Measurements from ENCODE around the gene EIF4G1. TPM values are rescaled to one million over a fixed set of nuclear protein-coding genes. Genes with fewer than 3 reads are reported as not detected.

Gene EIF4G1
- total and polyA plus RNA-seq, 4 donors = 72.8 to 285 (median 187) TPM

DNA sequence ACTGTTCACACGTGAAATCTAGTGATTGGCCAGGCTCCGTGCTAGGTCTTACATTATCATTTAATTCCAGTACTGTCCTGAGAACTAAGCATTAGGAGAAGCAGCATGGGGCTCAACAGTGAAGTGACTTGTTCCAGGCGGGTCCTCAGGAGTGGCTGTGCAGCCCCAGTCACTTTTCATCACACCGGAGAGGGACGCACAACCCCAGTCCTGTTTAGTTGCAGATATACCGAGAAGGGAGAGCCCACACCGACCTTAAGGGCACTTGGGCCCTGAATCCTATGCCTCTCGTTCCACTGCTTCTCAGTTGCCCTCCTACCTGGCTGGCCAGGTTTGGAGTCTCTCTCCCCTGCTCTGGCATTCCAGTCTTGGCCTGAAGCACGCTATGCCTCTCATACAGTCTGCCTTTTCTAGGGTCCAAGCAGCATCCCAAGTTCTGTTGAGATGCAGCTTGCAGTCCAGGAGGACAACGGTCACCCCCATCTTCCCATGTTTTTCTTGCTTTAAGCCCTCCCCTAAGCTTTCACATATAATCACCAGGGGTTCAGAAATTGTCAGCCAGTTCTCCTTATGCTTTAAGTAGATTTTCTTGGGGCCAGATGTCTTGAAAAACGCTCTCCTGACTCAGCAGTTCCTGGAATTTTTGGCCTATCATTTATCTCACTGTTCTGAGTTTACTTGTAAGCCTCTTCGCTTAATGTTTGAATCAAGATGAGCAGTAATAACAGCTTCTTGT is 33.1 kb downstream of the EIF4G1 start:
- no peaks in the 10 kb centered on the region for H3K4me1 ChIP-seq (ENCODE audit: control insufficient read depth in 1 of 2, insufficient read depth in 2 of 2, low read length in 2 of 2)

DNA sequence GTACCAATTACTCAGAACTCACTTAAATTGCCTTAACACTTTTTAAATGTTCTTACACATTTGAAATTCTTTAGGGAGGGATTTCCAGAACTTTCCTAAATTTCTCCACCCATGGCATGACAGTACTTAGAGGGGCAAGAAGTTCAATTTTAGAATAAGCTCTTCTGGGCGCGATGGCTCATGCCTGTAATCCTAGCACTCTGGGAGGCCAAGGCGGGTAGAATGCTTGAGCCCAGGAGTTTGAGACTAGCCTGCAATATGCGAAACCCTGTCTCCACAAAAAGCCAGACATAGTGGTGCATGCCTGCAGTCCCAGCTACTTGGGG is 33.6 kb downstream of the EIF4G1 start:
- Histone ChIP-seq H3K36me3 (ENCODE audit: control insufficient read depth in 1 of 2, insufficient read depth in 2 of 2, low read length in 1 of 2) (peaks cover 0 to 6% of the 10 kb centered on the region in 2 donors), H3K27me3 (ENCODE audit: control insufficient read depth in 1 of 2, insufficient read depth in 2 of 2, low read length in 1 of 2) (no peaks in the 10 kb centered on the region), H3K4me1 (ENCODE audit: control insufficient read depth in 1 of 2, insufficient read depth in 2 of 2, low read length in 2 of 2) (no peaks in the 10 kb centered on the region), H3K4me3 (ENCODE audit: low read length in 2 of 2) (no peak overlapping the region), H3K27ac (ENCODE audit: low read depth in 1 of 2, low read length in 2 of 2) (no peak overlapping the region), H3K9me3 (ENCODE audit: control insufficient read depth, low read length) (no peaks in the 10 kb centered on the region)
- ATAC-seq (ENCODE audit: low FRiP score) = no peak
- intact Hi-C loops (cut with DNase I) = no loop called here
- no peak for DNase-seq
- WGBS, 2 donors = 77 to 79% methylated on average over 4 of the region's 4 CpGs

More for the DNA sequence above, 33.1 kb downstream of the EIF4G1 start:
- no peak overlapping the region for H3K27ac ChIP-seq (ENCODE audit: low read depth in 1 of 2, low read length in 2 of 2)
- WGBS, 2 donors = 56 to 66% methylated on average over 12 of the region's 12 CpGs
- H3K27me3 ChIP-seq (ENCODE audit: control insufficient read depth in 1 of 2, insufficient read depth in 2 of 2, low read length in 1 of 2) = no peaks in the 10 kb centered on the region
- DNase-seq (no peak), ATAC-seq (ENCODE audit: low FRiP score) (no peak)
- H3K9me3 ChIP-seq (ENCODE audit: control insufficient read depth, low read length) = no peaks in the 10 kb centered on the region
- peaks cover 0 to 6% of the 10 kb centered on the region in 2 donors for H3K36me3 ChIP-seq (ENCODE audit: control insufficient read depth in 1 of 2, insufficient read depth in 2 of 2, low read length in 1 of 2)
- intact Hi-C loops (cut with DNase I) = no loop called here
- H3K4me3 ChIP-seq (ENCODE audit: low read length in 2 of 2) = no peak overlapping the region

DNA sequence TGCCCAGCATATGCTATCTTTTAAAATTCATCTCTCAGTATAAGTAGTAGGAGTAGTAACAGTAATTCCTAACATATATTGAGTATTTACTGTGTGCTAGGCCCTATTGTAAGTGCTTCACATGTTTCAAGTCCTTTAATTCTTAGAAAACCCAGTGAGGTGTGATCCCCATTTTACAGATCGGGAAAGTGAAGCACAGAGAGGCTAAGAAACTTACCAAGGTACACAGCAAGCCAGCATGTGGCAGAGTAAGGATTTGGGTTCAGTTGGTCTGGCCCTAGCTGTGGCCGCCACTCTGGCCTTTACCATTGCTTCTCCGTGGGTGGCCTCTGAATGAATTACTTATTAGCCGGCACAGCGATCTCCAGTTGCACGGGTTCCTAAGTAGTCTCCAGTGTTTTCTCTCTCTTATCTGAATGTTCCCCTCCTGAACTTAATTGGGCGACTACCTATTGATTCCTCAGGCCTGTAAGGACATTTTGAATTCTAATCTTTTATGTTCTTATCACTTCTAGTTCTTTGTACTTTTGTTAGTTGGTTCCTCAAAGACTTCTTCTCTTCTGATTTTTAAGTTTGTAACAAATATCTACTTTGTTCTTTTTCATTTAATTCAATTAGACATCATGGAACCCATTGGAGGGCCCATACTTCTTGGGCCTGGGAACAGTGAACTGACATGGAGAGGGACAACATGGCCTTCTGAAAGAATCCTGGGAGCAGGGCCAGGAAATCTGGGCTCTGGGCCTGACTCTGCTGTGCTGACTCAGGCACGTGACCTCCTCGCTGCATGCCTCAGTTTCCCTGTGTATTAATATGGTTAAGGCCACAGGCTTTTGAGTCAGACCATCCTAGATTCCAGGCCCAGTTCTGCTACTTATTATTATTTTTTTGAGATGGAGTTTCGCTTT is 35.4 kb downstream of the EIF4G1 start:
- DNase-seq (no peak), ATAC-seq (ENCODE audit: low FRiP score) (no peak)
- Histone ChIP-seq H3K4me3 (ENCODE audit: low read length in 2 of 2) (no peak overlapping the region), H3K36me3 (ENCODE audit: control insufficient read depth in 1 of 2, insufficient read depth in 2 of 2, low read length in 1 of 2) (peaks cover 0 to 2% of the 10 kb centered on the region in 2 donors), H3K27ac (ENCODE audit: low read depth in 1 of 2, low read length in 2 of 2) (no peak overlapping the region), H3K9me3 (ENCODE audit: control insufficient read depth, low read length) (no peaks in the 10 kb centered on the region), H3K27me3 (ENCODE audit: control insufficient read depth in 1 of 2, insufficient read depth in 2 of 2, low read length in 1 of 2) (no peaks in the 10 kb centered on the region), H3K4me1 (ENCODE audit: control insufficient read depth in 1 of 2, insufficient read depth in 2 of 2, low read length in 2 of 2) (no peaks in the 10 kb centered on the region)
- intact Hi-C loops (cut with DNase I) = no loop called here
- WGBS, 2 donors = 82 to 85% methylated on average over 10 of the region's 10 CpGs

DNA sequence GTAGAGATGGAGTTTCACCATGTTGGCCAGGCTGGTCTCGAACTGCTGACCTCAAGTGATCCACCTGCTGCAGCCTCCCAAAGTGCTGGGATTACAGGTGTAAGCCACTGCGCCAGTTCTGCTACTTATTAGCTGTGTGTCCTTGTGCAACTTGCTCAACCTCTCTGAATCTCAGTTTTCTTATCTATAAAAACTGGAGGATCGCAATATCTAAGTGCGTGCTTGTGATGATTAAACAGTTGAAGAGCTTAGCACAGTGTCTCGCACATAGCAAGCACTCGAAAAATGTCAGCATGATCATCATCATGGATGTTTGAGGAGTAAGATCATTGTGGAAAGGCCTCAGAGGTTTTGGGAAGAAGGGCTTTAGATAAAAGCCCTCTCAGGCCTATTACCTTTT is 36.2 kb downstream of the EIF4G1 start:
- no peaks in the 10 kb centered on the region for H3K4me1 ChIP-seq (ENCODE audit: control insufficient read depth in 1 of 2, insufficient read depth in 2 of 2, low read length in 2 of 2)
- no peak overlapping the region for H3K4me3 ChIP-seq (ENCODE audit: low read length in 2 of 2)
- no peaks in the 10 kb centered on the region for H3K9me3 ChIP-seq (ENCODE audit: control insufficient read depth, low read length)
- DNase-seq (no peak), ATAC-seq (ENCODE audit: low FRiP score) (no peak)
- 94 to 97% methylated on average over 6 of the region's 6 CpGs for WGBS, 2 donors
- H3K36me3 ChIP-seq (ENCODE audit: control insufficient read depth in 1 of 2, insufficient read depth in 2 of 2, low read length in 1 of 2) = no peaks in the 10 kb centered on the region
- intact Hi-C loops (cut with DNase I) = no loop called here
- no peak overlapping the region for H3K27ac ChIP-seq (ENCODE audit: low read depth in 1 of 2, low read length in 2 of 2)
- no peaks in the 10 kb centered on the region for H3K27me3 ChIP-seq (ENCODE audit: control insufficient read depth in 1 of 2, insufficient read depth in 2 of 2, low read length in 1 of 2)

DNA sequence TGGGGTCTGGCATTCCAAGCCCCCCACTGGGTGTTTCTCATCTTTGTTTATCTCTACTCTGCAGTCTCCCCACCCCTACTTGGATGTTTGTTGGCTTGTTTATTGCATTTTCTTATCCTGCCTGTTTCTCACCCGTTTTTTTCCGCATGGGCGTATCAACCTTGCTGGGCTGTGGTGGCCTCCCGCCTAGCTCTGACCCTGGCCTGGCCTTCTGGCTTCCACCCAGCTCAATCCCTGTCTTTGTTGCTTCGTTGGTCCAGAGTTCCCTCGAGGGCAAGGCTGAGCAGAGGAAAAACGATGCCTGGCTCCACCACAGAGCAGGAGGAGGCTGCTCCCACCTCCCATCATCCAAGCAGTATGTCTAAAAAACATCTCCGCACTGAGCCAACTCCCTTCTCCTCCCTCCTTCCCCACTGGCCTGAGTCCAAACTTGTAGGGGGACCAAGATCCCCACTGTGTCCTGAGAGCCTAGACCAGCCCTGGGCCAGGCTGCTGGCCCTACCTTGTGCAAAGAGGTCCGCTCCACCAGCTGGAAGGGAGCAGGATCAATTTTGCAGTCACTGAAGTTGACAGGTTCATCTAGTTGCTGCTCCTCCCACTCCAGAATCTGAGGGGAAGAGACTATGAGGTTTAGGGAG is 37.2 kb downstream of the EIF4G1 start:
- Histone ChIP-seq H3K27me3 (ENCODE audit: control insufficient read depth in 1 of 2, insufficient read depth in 2 of 2, low read length in 1 of 2) (no peaks in the 10 kb centered on the region), H3K4me3 (ENCODE audit: low read length in 2 of 2) (no peak overlapping the region), H3K27ac (ENCODE audit: low read depth in 1 of 2, low read length in 2 of 2) (no peak overlapping the region), H3K9me3 (ENCODE audit: control insufficient read depth, low read length) (no peaks in the 10 kb centered on the region), H3K36me3 (ENCODE audit: control insufficient read depth in 1 of 2, insufficient read depth in 2 of 2, low read length in 1 of 2) (no peaks in the 10 kb centered on the region), H3K4me1 (ENCODE audit: control insufficient read depth in 1 of 2, insufficient read depth in 2 of 2, low read length in 2 of 2) (no peaks in the 10 kb centered on the region)
- ATAC-seq (ENCODE audit: low FRiP score) = no peak
- no peak for DNase-seq
- 52 to 53% methylated on average over 9 of the region's 9 CpGs for WGBS, 2 donors
- intact Hi-C loops (cut with DNase I) = no loop called here

DNA sequence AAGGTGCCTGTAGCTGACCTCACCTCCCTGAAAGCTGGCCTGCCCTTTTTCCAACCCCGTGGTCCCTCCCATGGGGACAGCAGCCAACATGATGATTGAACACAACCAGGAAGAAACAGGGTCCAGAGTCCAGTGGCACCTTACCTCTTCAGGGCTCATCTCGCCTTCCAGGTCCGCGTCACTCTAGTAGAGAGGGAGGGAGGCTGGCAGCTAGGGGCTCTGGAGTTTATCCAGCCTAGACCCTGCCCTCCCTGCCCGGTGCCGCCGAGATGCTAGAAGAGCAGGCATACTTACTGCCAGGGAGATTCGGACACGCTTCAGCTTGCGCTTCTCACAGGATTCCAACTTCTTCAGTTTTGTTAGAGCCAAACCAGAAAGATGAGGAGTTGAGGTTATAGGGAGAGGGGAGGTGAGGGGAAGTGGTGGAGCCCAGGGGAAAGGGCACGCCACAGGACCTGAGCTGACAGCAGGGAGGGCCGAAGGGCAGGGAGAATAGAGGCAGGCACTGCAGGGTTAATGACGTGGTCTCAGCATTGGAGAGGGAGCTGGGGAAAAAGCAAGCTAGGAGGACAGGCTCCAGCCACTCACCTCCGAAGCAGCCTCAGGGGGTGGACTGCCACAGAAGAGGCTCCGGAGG is 37.9 kb downstream of the EIF4G1 start:
- ATAC-seq (ENCODE audit: low FRiP score) = no peak
- no peaks in the 10 kb centered on the region for H3K36me3 ChIP-seq (ENCODE audit: control insufficient read depth in 1 of 2, insufficient read depth in 2 of 2, low read length in 1 of 2)

DNA sequence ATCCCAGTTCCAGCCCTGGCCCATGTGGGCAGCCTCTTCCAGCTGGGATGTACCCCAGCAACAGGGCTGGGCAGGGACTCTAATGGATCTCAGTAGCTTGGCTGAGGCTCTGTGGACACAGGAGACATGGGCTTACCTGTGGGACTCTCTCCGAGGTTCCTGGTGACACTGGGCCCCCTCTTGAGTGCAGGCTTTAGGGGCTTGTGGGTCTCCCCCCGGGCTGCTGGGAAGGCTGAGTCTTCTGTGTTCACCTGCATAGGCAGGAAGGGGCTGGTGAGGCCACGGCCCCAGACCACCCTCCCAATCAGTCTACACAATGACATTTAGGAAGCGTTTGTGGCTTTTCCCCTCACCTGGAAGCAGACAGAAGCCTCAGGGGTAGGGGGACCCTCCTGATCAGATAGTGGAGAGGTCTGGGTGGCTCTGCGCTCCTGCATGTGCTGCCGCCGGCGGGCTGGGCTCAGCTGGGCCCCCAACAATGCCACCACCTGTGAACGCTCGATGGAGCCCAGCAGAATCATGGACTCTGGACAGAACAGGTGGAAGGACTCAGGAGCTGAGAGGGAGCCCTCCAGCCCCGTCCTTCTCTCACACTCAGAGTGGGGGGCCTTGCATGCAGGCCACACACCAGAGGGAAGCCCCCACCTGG is 38.6 kb downstream of the EIF4G1 start:
- Histone ChIP-seq H3K27ac (ENCODE audit: low read depth in 1 of 2, low read length in 2 of 2) (no peak overlapping the region), H3K36me3 (ENCODE audit: control insufficient read depth in 1 of 2, insufficient read depth in 2 of 2, low read length in 1 of 2) (no peaks in the 10 kb centered on the region), H3K4me3 (ENCODE audit: low read length in 2 of 2) (no peak overlapping the region), H3K27me3 (ENCODE audit: control insufficient read depth in 1 of 2, insufficient read depth in 2 of 2, low read length in 1 of 2) (no peaks in the 10 kb centered on the region), H3K9me3 (ENCODE audit: control insufficient read depth, low read length) (no peaks in the 10 kb centered on the region), H3K4me1 (ENCODE audit: control insufficient read depth in 1 of 2, insufficient read depth in 2 of 2, low read length in 2 of 2) (no peaks in the 10 kb centered on the region)
- 87 to 93% methylated on average over 11 of the region's 11 CpGs for WGBS, 2 donors
- ATAC-seq (ENCODE audit: low FRiP score) (no peak), DNase-seq (no peak)
- intact Hi-C loops (cut with DNase I) = no loop called here

More for the DNA sequence above, 37.9 kb downstream of the EIF4G1 start:
- Histone ChIP-seq H3K9me3 (ENCODE audit: control insufficient read depth, low read length) (no peaks in the 10 kb centered on the region), H3K27ac (ENCODE audit: low read depth in 1 of 2, low read length in 2 of 2) (no peak overlapping the region), H3K4me3 (ENCODE audit: low read length in 2 of 2) (no peak overlapping the region), H3K4me1 (ENCODE audit: control insufficient read depth in 1 of 2, insufficient read depth in 2 of 2, low read length in 2 of 2) (no peaks in the 10 kb centered on the region), H3K27me3 (ENCODE audit: control insufficient read depth in 1 of 2, insufficient read depth in 2 of 2, low read length in 1 of 2) (no peaks in the 10 kb centered on the region)
- WGBS, 2 donors = 77 to 81% methylated on average over 15 of the region's 15 CpGs
- peak in 1 of 2 donors; percentile 44 for DNase-seq
- intact Hi-C loops (cut with DNase I) = no loop called here

DNA sequence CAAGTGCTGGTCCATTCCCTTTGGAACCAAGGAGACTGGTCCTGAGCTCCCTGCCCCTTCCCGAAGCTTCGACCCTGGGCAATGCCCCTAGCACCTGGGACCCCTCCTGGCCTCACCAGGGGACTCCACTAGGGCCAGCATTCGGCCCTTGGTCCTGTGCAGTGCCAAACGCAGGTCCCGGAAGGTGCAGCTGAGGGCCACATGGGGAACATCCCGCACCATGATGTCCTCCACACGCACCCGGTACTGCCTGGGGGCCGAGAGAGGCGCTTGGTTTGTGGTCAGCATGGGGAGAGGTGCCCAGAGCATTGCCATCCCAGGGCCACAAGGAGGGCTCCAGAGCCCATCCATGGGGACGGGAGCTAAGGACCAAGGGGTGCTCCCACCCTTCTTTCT is 39.1 kb downstream of the EIF4G1 start:
- Histone ChIP-seq H3K36me3 (ENCODE audit: control insufficient read depth in 1 of 2, insufficient read depth in 2 of 2, low read length in 1 of 2) (no peaks in the 10 kb centered on the region), H3K4me3 (ENCODE audit: low read length in 2 of 2) (no peak overlapping the region), H3K27ac (ENCODE audit: low read depth in 1 of 2, low read length in 2 of 2) (no peak overlapping the region), H3K4me1 (ENCODE audit: control insufficient read depth in 1 of 2, insufficient read depth in 2 of 2, low read length in 2 of 2) (no peaks in the 10 kb centered on the region), H3K9me3 (ENCODE audit: control insufficient read depth, low read length) (no peaks in the 10 kb centered on the region), H3K27me3 (ENCODE audit: control insufficient read depth in 1 of 2, insufficient read depth in 2 of 2, low read length in 1 of 2) (no peaks in the 10 kb centered on the region)
- intact Hi-C loops (cut with DNase I) = no loop called here
- 91 to 92% methylated on average over 11 of the region's 11 CpGs for WGBS, 2 donors
- ATAC-seq (ENCODE audit: low FRiP score) (no peak), DNase-seq (no peak)

All from aorta (tissue), 5 donors.